Chondrocyte (in vitro differentiated cells): ENCODE results near the gene LDB2. TPM values are rescaled to one million over a fixed set of nuclear protein-coding genes. Genes with fewer than 3 reads are reported as not detected.

Experiments used
- DNase-seq: peaks from one replicate; pipeline ENCODE4 v3.0.0; 2021; ENCODE audit warnings: mixed read lengths, low spot score
- H3K27ac Mint-ChIP-seq: one replicate; pipeline ENCODE4 v1.8.0; 2021; ENCODE audit warnings: mild to moderate bottlenecking, moderate library complexity, mixed read lengths; ENCODE audit not compliant: unreplicated experiment
- H3K27me3 Mint-ChIP-seq: 2 replicates; pipeline ENCODE4 v1.8.0; 2021; ENCODE audit warnings: low read depth, mixed read lengths
- H3K36me3 Mint-ChIP-seq: 2 replicates; pipeline ENCODE4 v1.8.0; 2021; ENCODE audit warnings: low read depth, mixed read lengths
- H3K4me1 Mint-ChIP-seq: 2 replicates; pipeline ENCODE4 v1.8.0; 2021; ENCODE audit warnings: low read depth, mild to moderate bottlenecking, mixed read lengths
- H3K4me3 Mint-ChIP-seq: one replicate; pipeline ENCODE4 v1.8.0; 2021; ENCODE audit warnings: mild to moderate bottlenecking, moderate library complexity, mixed read lengths; ENCODE audit not compliant: unreplicated experiment
- H3K9me3 Mint-ChIP-seq: 2 replicates; pipeline ENCODE4 v1.8.0; 2021; ENCODE audit warnings: low read depth, mixed read lengths
- total RNA-seq: library from RNA; stranded (reverse); gene quantifications from 3 replicates; pipeline ENCODE4 v1.2.1, GENCODE V29; 2021
- TF ChIP-seq, protein P1 (sequence below): fragments of 200-600 bp; sonication (generic); IDR thresholded peaks from 2 replicates; pipeline ENCODE4 v1.5.0; 2021; ENCODE audit warnings: antibody characterized with exemption, mild to moderate bottlenecking, moderate library complexity

Gene LDB2
- total RNA-seq, 1 donor from 2014 or later = 2.0 TPM

DNA sequence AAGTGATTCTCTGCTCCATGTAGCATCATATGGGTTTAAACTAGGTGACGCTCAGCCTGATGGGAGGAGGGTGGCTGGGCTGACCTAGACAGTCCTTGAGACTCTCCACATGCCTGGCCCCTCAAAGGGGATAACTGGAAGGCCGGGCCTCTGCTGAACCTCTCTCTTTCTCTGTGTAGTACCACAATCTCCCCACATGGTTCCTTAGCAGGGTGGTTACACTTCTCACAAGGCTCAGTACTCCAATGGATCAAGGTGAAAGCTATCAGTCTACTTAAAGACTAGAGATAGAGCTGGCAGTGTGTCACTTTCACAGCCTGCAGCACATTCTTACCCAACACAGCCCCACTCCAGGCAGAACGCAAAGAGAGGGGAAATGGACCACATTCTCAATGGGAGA lies 80.4 kb downstream of the LDB2 start:
- H3K4me1 Mint-ChIP-seq = no peaks in the 10 kb centered on the region
- no peaks in the 10 kb centered on the region for H3K27me3 Mint-ChIP-seq
- H3K27ac Mint-ChIP-seq = no peak overlapping the region
- no peaks in the 10 kb centered on the region for H3K9me3 Mint-ChIP-seq
- DNase-seq = no peak
- no peak overlapping the region for H3K4me3 Mint-ChIP-seq
- H3K36me3 Mint-ChIP-seq = no peaks in the 10 kb centered on the region
- TF ChIP-seq, protein P1, sequence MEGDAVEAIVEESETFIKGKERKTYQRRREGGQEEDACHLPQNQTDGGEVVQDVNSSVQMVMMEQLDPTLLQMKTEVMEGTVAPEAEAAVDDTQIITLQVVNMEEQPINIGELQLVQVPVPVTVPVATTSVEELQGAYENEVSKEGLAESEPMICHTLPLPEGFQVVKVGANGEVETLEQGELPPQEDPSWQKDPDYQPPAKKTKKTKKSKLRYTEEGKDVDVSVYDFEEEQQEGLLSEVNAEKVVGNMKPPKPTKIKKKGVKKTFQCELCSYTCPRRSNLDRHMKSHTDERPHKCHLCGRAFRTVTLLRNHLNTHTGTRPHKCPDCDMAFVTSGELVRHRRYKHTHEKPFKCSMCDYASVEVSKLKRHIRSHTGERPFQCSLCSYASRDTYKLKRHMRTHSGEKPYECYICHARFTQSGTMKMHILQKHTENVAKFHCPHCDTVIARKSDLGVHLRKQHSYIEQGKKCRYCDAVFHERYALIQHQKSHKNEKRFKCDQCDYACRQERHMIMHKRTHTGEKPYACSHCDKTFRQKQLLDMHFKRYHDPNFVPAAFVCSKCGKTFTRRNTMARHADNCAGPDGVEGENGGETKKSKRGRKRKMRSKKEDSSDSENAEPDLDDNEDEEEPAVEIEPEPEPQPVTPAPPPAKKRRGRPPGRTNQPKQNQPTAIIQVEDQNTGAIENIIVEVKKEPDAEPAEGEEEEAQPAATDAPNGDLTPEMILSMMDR = no peak

DNA sequence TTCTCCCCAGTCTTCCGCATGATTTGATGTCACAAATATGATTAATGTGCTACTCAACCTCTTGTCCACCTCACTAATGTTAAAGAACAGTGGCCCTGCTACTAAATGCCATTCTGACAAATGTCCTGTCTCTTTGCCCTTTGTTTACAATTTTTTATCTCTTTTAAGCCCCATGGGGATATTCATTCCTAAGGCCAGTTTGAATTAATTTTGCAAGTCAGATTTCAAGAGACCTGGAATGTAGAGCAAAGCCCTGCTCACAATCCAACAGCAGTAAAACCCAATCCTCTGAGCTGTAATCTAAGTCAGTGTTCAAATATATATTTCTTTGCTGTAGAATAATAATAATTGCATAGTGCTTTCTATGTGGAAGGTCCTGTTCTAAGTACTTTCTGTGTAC lies 81.2 kb downstream of the LDB2 start:
- no peak for DNase-seq
- TF ChIP-seq, protein P1 = no peak
- H3K9me3 Mint-ChIP-seq = no peaks in the 10 kb centered on the region
- H3K4me3 Mint-ChIP-seq = no peak overlapping the region
- H3K36me3 Mint-ChIP-seq = no peaks in the 10 kb centered on the region
- no peaks in the 10 kb centered on the region for H3K27me3 Mint-ChIP-seq
- no peak overlapping the region for H3K27ac Mint-ChIP-seq
- no peaks in the 10 kb centered on the region for H3K4me1 Mint-ChIP-seq

DNA sequence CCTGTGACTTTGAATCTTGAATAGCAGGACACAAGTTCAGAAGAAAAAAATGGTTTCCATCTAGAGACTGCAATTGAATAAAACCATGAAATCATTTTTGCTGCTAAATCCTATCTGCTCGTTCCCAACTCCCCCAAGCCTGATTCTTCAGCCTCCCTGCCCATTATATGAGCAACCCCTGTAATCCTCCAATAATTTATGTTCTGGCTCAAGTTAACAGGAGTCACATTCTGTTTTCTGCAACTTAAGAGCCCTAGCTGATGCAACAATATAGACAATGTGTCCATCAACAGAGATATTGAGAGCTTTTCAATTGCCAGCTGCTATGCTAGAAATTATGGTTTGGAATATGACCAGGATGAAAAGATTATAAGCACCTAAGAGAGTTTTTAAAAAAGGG lies 84.1 kb downstream of the LDB2 start:
- Mint-ChIP-seq H3K36me3 (no peaks in the 10 kb centered on the region), H3K4me3 (no peak overlapping the region), H3K4me1 (no peaks in the 10 kb centered on the region), H3K27me3 (no peaks in the 10 kb centered on the region), H3K9me3 (no peaks in the 10 kb centered on the region), H3K27ac (no peak overlapping the region)
- DNase-seq = no peak
- TF ChIP-seq, protein P1 = no peak

DNA sequence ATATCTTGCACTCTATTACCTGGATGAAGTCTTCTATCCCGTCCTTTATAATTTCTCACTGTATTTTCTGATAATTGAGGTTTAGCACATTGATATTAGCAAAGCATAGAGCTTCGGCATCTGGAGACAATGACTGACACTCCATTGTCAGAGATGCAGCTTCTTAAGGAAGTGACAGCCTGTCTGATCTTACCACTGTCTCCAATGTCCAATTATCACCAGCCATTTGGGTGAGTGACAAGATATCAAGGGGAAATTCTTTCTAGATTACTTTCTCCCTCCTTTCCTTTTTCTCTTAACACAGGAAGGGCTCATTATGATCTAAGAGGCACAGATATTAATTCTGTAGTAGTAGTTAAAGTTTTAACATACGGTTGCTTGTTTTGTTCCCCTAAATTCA lies 86.4 kb downstream of the LDB2 start:
- TF ChIP-seq, protein P1 = no peak
- DNase-seq = no peak
- Mint-ChIP-seq H3K4me1 (no peaks in the 10 kb centered on the region), H3K9me3 (no peaks in the 10 kb centered on the region), H3K27me3 (no peaks in the 10 kb centered on the region), H3K36me3 (no peaks in the 10 kb centered on the region), H3K27ac (no peak overlapping the region), H3K4me3 (no peak overlapping the region)

DNA sequence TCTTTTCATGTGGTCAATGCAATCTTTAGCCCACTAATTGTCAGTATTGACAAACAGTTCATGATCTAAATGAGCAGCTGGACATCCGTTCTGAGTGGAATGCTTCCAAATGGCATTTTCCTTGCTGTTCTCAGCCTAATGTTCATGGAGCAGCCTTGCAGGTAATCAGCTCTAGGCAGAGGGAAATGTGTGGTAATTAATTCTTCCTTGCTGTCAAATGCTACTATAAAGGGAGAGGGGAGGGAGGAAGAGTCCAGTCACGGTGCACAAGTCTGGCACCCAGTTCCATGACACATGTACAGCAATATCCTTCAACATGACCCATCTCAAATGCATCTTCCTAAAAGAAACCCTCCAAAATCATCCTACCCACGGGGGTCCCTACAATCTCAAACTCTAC lies 88.5 kb downstream of the LDB2 start:
- DNase-seq = no peak
- peaks cover 5% of the 10 kb centered on the region for H3K9me3 Mint-ChIP-seq
- H3K4me1 Mint-ChIP-seq = no peaks in the 10 kb centered on the region
- H3K27ac Mint-ChIP-seq = no peak overlapping the region
- no peak overlapping the region for H3K4me3 Mint-ChIP-seq
- no peaks in the 10 kb centered on the region for H3K36me3 Mint-ChIP-seq
- H3K27me3 Mint-ChIP-seq = no peaks in the 10 kb centered on the region
- TF ChIP-seq, protein P1 = no peak
